NOMO-1 (cell line): Measurements from ENCODE around the gene DLK2.

Source experiments
- DNase-seq, 2 experiments: peaks; one replicate each; lab custom pipeline; 2025; ENCODE audit not compliant: unreplicated experiment in 2 of 2; lab: John Stamatoyannopoulos, UW

Gene DLK2

DNA sequence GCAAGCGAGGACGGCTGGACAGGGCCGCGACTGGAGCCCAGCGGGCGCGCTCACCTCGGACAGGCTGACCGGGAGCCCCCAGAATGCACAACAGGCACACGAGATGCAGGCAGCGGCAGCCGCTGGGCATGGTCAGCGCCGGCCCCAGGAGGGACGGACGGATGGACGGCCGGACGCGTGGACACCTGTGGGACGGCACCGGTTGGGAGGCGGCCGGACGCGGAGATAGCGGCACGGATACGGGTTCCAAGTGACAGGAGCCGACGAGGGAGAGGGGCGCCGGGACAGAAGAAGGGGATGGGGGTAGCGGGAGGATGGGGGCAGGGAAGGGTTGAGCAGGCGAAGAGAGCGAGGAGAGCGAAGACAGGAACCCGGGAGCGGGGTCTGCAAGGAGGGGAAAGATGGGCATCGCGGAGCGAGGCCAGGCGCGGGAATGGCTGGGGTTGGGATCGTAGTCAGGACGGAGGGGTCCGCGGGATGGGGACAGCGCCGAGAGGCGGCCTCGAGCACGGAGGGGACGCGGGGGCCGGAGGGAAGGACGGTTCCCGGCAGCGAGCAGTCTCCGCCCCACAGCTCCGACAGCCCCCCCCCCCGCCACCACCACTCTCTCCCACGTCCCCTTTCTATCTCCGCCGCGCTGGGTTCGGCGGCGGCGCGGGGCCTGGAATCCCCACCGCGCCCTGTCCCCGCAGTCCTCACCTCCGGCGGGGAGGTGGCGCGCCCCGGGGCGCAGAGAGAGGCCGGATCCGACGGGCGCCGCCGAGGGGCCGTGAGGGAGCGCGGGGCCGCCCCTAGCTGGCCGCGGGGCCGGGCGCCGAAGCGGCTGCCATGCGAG lies 435 bp downstream of the DLK2 start:
- peak in 1 of 2 experiments; percentile 56 for DNase-seq

- peak in 1 of 2 experiments; percentile 40 for DNase-seq
These were observed 1.1 kb downstream of the DLK2 start for GRCh38 chr6:43454290-43454695.

- no peak for DNase-seq
These were observed 1.5 kb downstream of the DLK2 start for GRCh38 chr6:43453831-43454230.

DNA sequence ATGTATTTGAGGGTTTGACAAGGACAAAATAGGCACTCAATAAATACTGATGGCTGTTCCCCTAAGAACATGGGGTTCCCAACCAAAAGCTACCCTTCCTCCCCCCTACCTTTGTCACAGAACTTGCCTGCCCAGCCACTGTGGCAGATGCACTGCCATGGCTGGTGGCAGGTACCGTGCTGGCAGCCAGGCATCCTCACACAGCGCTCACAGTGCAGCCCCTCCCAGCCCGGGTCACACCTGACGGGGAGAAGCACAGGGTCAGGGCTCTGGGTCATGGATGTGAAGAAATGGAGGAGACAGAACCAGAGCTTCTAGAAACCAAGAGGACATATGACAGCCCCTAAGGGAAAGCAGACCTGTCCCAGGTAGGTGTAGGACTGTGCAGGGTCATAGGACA lies 2.5 kb downstream of the DLK2 start:
- no peak for DNase-seq

- no peak for DNase-seq
These were observed 3.4 kb downstream of the DLK2 start for GRCh38 chr6:43451939-43452338.

- DNase-seq = no peak
These were observed 4.0 kb downstream of the DLK2 start for GRCh38 chr6:43451348-43451747.

DNA sequence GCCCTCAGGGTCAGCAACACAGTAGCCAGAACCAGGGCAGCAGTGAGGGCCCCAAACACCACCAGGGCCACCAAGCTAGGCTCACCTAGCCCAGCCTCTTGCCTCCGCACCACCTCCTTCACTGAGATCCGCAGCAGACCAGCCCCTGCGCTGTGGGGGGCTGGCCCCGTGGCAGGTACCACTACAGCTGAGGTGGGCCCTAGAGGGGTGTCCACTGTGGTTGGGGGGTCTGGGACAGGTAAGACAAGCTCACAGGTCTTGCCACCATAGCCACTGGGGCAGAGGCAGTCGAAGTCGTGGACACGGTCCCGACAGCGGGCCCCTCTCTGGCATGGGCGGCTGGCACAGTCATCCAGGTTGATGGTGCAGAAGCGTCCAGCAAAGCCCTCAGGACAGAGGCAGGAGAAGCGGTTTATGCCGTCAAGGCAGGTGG lies 4.6 kb downstream of the DLK2 start:
- DNase-seq = no peak

DNA sequence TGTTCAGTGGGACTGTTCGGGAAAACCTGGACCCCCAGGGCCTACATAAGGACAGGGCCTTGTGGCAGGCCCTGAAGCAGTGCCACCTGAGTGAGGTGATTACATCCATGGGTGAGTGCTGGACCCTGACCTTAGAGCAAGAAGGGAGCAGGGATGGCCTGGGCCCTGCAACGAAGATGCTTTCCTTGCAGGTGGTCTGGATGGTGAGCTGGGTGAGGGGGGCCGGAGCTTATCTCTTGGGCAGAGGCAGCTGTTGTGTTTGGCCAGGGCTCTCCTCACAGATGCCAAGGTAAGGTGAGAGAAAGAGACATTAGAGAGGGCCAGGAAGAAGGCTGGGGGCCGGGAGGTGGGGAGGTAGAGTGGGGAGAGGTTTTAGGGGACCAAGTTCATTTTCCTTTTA lies 6.4 kb downstream of the DLK2 start:
- no peak for DNase-seq

GRCh38 chr6:43447604-43448003 lies 7.7 kb downstream of the DLK2 start:
- DNase-seq = no peak

DNA sequence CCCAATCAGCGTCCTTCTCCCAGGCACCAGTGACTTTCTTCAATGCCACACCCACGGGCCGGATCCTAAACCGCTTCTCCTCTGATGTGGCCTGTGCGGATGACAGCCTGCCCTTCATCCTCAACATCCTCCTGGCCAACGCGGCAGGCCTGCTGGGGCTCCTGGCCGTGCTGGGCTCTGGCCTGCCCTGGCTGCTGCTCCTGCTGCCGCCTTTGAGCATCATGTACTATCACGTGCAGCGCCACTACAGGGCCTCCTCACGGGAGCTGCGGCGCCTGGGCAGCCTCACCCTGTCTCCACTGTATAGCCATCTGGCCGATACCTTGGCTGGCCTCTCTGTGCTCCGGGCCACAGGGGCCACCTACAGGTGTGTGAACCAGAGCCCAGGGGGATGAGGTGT lies 9.8 kb downstream of the DLK2 start:
- no peak for DNase-seq

DNA sequence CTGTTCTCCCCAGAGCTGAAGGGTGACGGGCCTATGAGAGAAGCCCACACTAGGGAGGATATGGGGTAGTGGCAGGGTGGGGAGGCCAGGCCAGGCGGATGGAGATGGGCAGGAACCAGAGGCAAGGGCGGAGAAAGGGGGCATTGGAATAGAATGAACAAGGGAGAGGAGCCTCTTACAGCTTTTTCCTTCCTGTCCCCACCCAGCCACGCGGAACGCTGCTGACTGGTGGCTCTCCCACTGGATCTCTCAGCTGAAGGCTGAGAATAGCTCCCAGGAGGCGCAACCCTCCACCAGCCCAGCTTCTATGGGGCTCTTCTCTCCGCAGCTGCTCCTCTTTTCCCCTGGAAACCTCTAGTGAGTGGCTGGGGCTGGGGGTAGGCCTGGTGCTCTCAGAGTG lies 10.8 kb downstream of the DLK2 start:
- no peak for DNase-seq

DNA sequence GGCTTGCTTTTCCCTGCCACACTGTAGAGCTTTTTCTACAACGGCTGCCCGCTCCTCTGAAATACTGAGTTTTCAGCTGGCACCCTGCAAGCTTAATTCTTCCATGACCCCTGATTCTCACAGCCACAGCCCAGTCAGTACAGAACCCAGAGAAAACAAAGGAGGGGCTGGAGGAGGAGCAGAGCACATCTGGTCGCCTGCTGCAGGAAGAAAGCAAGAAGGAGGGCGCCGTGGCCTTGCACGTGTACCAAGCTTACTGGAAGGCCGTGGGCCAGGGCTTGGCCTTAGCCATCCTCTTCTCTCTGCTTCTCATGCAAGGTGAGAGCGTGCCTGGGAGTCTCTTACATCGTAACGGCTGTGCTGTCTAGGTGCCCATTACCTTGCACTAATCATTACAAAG lies 11.3 kb downstream of the DLK2 start:
- DNase-seq = no peak

- DNase-seq = no peak
These were observed 12.4 kb downstream of the DLK2 start for GRCh38 chr6:43442935-43443334.

DNA sequence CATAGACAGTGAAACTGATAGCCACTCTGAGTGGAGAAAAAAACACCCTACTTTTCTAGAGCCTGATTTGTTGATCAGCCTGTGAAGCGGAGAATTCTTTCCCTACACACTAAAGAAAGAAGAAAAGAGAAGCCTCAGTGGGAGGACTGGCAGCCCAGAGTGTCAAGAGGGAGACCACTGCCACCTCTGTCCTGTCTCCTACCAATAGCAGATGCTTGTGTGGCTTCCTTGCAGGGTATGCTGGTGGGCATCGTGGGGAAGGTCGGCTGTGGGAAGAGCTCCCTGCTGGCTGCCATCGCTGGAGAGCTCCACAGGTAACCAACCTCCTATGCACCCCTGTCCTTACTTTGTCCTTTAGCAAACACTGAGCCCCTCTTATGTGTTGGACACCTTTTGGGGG lies 17.6 kb downstream of the DLK2 start:
- DNase-seq = no peak

GRCh38 chr6:43436577-43437282 lies 18.6 kb downstream of the DLK2 start:
- no peak for DNase-seq

DNA sequence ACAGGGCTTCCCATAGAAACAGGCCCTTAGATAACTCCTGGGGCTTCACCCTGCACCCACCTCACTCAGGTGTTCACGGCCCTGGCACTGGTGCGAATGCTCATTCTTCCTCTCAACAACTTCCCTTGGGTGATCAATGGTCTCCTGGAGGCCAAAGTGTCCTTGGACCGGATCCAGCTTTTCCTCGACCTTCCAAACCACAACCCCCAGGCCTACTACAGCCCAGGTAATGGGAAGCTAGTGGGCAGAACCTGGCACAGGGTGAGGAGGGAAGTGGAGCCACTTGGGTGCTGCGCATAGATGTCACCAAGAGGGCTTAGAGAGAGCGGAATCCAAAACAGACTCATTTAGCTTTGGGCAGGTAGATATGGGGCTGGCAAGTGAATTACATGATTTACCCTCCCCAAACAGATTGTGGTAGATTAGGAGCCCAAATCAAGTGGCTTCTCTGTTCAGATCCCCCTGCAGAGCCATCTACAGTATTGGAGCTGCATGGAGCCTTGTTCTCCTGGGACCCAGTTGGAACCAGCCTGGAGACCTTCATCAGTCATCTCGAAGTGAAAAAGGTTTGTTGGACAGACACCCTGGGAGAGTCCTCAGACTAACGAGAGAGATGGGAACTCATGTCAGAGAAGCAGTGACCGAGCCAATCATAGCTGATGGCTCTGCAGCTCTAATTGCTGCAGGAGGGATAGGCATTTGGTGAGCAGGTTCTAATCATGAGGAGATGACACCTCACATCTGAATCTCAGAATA lies 19.5 kb downstream of the DLK2 start:
- DNase-seq = no peak

DNA sequence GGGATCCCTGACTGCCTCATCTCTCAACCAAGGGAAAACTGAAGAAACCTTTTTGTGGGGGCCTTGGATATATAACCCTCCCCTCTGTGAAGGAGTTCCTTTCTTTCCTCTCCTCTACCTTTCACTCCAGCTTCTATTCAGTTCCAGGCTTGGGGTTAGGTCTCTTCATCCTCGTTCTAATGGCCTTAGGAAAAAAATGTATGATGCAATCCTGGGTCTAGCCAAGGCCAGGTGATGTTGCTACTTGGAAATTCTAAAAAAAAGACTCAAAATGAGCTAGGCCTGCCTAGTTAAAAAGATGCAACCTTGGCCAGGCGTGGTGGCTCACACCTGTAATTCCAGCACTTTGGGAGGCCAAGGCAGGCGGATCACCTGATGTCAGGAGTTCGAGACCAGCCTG lies 20.4 kb downstream of the DLK2 start:
- DNase-seq = no peak

GRCh38 chr6:43434001-43434840 lies 21.1 kb downstream of the DLK2 start:
- no peak for DNase-seq

GRCh38 chr6:43433148-43433547 lies 22.2 kb downstream of the DLK2 start:
- no peak for DNase-seq
